Heart left ventricle (tissue), 13 donors: Measurements from ENCODE around the gene RIPOR1.

Experiments
- POLR2A ChIP-seq, 2 donors: fragments of 450-650 bp; IDR thresholded peaks; one replicate each; pipeline ENCODE4 v1.6.1; 2017; ENCODE audit warnings: antibody characterized with exemption in 2 of 2, mild to moderate bottlenecking in 2 of 2, moderate library complexity in 2 of 2
- TF ChIP-seq, protein P1 (sequence below), 12 donors: fragments of 200-600 bp; sonication (generic) in 4 of 12; IDR thresholded peaks; one replicate each; pipeline versions ENCODE4 v1.5.0 to v1.8.0; 2018 to 2022; ENCODE audit warnings: antibody characterized with exemption in 12 of 12, mild to moderate bottlenecking in 5 of 12
- donor health status: ischemic (EF 13 %, LVEDD 7.1; RV severe dilation, severe dysfunction).
- donor health status: DM: no; HTN: yes; CAD: no.
- donor health status: DM: no; HTN: no; CAD: no.
- donor health status: ischemic (EF 25% LVEDD 6.9; RV normal size, moderate dysfunction).
- donor health status: ischemic (EF 25% LVEDD 5.7; RV mildly dilated, moderate dysfunction).
- donor health status: ischemic (EF 35%, LVEDD 5.7; RV mildly dilated, moderate dysfunction).
- donor health status: nonischemic (EF 11% LVEDD 7.7; RV severe dilation, severe dysfunction).
- donor health status: DM: yes; HTN: yes; CAD: no.
- donor health status: PGD.
- donor health status: ischemic (EF 29% LVEDD 5.4; RV normal size, mild dysfunction).
- donor health status: nonischemic (EF 23%, LVEDD 6.1; RV moderate dilation, normal function).

DNA sequence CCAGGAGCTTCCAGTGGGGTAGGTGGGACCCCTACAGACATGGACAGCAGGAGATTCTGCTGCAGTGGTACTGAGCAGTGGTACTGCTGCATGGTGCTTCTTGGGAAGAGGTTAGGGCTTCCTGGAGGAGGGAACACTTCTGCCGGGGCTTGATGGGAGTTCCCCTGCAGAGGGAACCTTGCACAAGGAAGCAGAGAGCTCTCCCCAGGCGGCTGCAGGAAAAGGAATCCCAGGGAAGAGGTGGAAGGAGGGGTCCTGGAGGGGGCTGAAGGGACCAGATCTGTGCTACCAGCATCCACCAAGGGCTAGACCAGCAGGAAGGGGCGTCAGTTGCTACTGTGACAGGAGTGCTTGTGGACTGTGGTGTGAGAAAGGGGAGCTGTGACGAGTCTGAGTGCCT is 10.6 kb downstream of the RIPOR1 start:
- TF ChIP-seq, protein P1, sequence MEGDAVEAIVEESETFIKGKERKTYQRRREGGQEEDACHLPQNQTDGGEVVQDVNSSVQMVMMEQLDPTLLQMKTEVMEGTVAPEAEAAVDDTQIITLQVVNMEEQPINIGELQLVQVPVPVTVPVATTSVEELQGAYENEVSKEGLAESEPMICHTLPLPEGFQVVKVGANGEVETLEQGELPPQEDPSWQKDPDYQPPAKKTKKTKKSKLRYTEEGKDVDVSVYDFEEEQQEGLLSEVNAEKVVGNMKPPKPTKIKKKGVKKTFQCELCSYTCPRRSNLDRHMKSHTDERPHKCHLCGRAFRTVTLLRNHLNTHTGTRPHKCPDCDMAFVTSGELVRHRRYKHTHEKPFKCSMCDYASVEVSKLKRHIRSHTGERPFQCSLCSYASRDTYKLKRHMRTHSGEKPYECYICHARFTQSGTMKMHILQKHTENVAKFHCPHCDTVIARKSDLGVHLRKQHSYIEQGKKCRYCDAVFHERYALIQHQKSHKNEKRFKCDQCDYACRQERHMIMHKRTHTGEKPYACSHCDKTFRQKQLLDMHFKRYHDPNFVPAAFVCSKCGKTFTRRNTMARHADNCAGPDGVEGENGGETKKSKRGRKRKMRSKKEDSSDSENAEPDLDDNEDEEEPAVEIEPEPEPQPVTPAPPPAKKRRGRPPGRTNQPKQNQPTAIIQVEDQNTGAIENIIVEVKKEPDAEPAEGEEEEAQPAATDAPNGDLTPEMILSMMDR (IDR thresholded peaks at IDR 0.05), result no peak
- TF ChIP-seq POLR2A (IDR thresholded peaks at IDR 0.05), result no peak
